ENCODE measurements around the gene OR8B2. TPM values are rescaled to one million over a fixed set of nuclear protein-coding genes. Genes with fewer than 3 reads are reported as not detected.

OR8B2 gene
- total RNA-seq, 1 experiment from 2014 or later = not detected

GRCh38 chr11:124339396-124340141, 44.7 kb downstream of the OR8B2 start:
- in situ Hi-C loops (cut with HindIII; ENCODE audit: low sequenced_read_pairs) = no loop called here
- no peak for DNase-seq (ENCODE audit: low spot score)

Other genes starting within 250 kb of the OR8B2 start
- gene OR10D3, start 201.2 kb downstream of the OR8B2 start, total RNA-seq (2014; rRNA removed; shearing (Covaris generic)) = not detected in 2 replicates
- not detected in 2 replicates for gene OR8G1, start 143.4 kb downstream of the OR8B2 start, total RNA-seq (2014; rRNA removed; shearing (Covaris generic))
- not detected in 2 replicates for gene OR8G5, start 128.1 kb downstream of the OR8B2 start, total RNA-seq (2014; rRNA removed; shearing (Covaris generic))
- gene OR8D1, start 70.5 kb downstream of the OR8B2 start, total RNA-seq (2014; rRNA removed; shearing (Covaris generic)) = not detected in 2 replicates
- not detected in 2 replicates for gene OR8D2, start 64.3 kb downstream of the OR8B2 start, total RNA-seq (2014; rRNA removed; shearing (Covaris generic))
- not detected in 2 replicates for gene OR8B3, start 14.5 kb upstream of the OR8B2 start, total RNA-seq (2014; rRNA removed; shearing (Covaris generic))
- not detected in 2 replicates for gene OR8B4, start 40.4 kb upstream of the OR8B2 start, total RNA-seq (2014; rRNA removed; shearing (Covaris generic))
- not detected in 2 replicates for gene OR8B8, start 61.2 kb upstream of the OR8B2 start, total RNA-seq (2014; rRNA removed; shearing (Covaris generic))
- gene OR8B12, start 159.2 kb upstream of the OR8B2 start, total RNA-seq (2014; rRNA removed; shearing (Covaris generic)) = not detected in 2 replicates
- not detected in 2 replicates for gene OR8A1, start 185.5 kb upstream of the OR8B2 start, total RNA-seq (2014; rRNA removed; shearing (Covaris generic))
- not detected in 2 replicates for gene PANX3, start 226.9 kb upstream of the OR8B2 start, total RNA-seq (2014; rRNA removed; shearing (Covaris generic))
- gene TBRG1, start 238.4 kb upstream of the OR8B2 start, total RNA-seq (2014; rRNA removed; shearing (Covaris generic)) = 8.7 and 13.0 TPM in 2 replicates

Data from G401 (cell line).